ENCODE results near the gene NREP.

DNA sequence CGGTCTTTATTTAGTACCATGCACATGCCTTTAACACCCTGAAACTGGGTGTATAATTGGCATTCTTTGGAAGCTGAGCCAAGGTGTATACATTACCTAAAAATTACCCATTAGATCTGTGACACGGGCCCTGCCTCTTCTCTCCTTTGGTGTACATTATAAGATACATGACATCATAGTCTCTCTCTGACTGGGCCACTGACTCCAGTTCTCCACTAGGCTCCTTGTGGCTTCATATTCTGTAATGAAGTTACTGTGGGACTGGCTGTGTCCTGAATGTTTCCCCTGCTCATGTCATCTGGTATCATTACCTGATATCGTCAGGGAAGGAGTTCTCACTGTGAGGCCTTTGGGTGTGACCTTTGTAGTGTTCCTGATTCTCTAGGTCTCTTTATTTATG is 65.5 kb downstream of the NREP start:
- TF ChIP-seq FOS (IDR thresholded peaks at IDR 0.05; ENCODE audit: borderline replicate concordance, insufficient read depth, low read length) = no peak
- TF ChIP-seq, protein P1, sequence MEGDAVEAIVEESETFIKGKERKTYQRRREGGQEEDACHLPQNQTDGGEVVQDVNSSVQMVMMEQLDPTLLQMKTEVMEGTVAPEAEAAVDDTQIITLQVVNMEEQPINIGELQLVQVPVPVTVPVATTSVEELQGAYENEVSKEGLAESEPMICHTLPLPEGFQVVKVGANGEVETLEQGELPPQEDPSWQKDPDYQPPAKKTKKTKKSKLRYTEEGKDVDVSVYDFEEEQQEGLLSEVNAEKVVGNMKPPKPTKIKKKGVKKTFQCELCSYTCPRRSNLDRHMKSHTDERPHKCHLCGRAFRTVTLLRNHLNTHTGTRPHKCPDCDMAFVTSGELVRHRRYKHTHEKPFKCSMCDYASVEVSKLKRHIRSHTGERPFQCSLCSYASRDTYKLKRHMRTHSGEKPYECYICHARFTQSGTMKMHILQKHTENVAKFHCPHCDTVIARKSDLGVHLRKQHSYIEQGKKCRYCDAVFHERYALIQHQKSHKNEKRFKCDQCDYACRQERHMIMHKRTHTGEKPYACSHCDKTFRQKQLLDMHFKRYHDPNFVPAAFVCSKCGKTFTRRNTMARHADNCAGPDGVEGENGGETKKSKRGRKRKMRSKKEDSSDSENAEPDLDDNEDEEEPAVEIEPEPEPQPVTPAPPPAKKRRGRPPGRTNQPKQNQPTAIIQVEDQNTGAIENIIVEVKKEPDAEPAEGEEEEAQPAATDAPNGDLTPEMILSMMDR (IDR thresholded peaks at IDR 0.05; ENCODE audit: extremely low read depth in 1 of 2, insufficient read depth in 1 of 2, low read depth in 1 of 2, low read length in 2 of 2) = no peak

All from endothelial cell of umbilical vein (primary cell).